Head of caudate nucleus (tissue), 42 donors: ENCODE measurements around the gene COL15A1.

Experiments
- DNase-seq, 42 donors: peaks; one replicate each; pipeline versions ENCODE4 v3.0.0 to v3.0.0-alpha.2; 2020 to 2021; ENCODE audit warnings: mixed read lengths in 7 of 42
- intact Hi-C: fragments of 100-400 bp; cut with DNase I; formaldehyde crosslinking; loops from one replicate; pipeline ENCODE4 v1.15.0; 2022

The COL15A1 gene

DNA sequence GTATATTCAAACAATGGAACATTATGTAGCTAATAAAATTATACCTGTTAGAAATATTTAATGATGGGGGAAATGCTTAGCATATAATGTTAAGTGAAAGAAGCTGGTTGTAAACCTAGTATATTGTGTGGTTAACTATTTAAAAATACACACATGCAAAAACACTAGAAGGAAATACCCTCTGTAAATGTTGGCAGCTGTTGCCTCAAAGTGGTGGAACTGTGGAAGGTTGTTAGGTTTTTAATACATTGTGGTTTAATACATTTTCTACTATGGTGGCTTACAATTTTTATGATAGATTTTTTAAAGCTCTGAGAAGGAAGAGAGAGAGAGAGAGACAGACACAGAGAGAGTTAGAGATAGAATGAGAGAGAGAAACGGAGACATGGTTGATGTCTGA, 74.9 kb downstream of the COL15A1 start:
- intact Hi-C loops, result no loop called here
- DNase-seq, result no peak

DNA sequence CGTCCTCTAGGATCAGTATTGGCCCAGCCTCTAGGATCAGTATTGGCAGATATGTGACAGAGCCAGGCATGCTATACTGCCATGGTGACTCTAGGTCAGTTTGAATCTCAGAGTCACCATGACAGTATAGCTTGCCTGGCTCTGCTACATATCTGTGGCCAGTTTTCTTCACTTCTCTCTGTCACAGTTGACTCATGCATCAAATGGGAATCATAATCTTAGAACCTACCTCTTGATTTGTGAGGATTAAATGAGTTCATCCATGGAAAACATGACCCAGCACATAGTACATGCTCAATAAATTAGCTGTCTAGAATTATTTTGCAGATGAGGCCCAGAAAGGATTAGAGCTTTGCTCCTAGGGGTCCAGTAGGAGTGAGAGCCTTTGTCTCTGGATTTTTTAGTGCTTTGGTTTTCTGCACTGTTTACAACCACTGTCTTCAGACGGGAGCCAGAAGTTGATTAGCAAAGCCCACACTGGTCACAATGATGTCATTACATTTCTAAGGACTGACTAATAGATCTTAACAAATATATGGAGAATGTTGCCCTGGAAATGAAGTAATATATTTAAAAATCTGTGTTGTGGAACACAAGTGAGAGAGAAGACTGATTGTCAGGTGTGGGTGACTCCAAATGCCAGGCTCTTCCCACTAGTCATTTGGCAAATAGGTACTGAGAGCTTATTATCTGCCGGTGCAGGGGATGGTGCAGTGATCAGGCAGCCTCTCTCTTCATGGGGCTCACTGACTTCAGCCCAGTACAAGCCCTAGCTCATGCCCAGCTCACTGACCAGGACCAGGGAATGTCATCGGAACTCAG, 76.0 kb downstream of the COL15A1 start:
- intact Hi-C loops, result no loop called here
- DNase-seq, result peak in 10 of 42 donors; percentile 14 to 74 (median 42)

DNA sequence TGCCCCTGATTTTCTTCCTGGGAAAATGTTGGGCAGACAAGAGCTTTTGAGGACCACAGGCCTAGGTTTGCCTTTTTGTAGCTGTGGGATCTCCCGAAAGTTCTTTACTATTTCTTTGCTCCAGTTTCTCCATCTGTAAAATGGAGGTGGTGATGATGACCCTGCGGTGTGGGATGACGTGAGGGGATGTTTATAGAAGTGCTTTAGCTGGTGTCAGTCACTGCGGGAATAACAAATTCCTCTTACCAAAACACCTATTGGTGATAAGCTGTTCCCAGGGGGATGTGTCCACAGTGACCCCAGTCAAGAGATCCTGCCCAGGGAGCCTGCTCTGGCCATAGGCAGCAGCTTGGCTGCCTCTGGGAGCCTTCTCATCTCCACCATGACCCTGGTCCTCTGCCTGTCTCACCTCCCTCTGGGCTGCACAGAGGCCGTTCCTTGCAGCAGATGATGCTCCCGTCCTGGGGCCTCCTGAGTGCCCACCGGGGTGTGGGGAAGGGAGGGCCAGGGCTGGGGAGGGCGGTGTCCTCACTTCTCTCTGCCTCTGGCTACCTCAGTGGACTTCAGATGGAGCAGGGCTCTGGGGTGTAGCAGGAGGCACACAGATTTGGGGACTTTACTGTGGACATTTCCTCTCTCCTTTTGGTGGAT, 77.2 kb downstream of the COL15A1 start:
- DNase-seq, result no peak
- intact Hi-C loops, result no loop called here

DNA sequence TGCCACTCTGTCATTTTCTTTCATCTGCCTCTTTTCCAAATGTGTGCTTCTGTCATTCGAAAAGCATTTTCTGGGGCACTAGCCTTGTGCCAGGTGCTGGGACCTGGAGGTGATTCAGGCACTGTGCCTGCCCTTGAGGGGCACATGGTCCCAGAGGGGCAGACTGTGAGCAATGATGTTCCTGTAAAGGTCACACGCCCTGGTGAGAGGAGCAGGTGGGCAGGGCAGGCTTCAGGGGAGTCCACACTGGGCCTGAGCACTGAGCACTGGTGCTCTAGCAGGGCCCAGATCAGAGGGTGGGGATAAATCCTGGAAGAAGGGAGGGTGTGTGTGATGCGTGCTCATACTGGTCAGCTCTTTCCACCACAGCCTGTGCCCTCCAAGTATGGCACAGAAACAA, 77.8 kb downstream of the COL15A1 start:
- DNase-seq, result no peak
- intact Hi-C loops, result no loop called here

DNA sequence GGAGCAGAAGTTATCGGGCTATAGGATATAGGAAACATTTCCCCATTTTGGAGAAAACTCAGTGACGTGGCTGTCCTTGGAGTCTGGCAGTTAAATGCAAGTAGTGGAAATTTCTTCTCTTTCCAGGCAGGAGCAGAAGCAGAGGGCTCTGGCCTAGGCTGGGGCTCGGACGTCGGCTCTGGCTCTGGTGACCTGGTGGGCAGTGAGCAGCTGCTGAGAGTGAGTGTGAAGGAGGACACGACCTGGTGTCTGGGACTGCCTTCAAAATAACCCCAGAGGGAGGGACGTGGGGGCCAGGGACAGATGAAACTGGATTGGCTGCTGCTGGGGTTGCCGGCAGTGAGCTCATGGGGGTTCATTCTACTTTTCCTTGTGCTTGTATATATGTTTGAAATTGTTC, 79.5 kb downstream of the COL15A1 start:
- intact Hi-C loops, result no loop called here
- DNase-seq, result no peak

DNA sequence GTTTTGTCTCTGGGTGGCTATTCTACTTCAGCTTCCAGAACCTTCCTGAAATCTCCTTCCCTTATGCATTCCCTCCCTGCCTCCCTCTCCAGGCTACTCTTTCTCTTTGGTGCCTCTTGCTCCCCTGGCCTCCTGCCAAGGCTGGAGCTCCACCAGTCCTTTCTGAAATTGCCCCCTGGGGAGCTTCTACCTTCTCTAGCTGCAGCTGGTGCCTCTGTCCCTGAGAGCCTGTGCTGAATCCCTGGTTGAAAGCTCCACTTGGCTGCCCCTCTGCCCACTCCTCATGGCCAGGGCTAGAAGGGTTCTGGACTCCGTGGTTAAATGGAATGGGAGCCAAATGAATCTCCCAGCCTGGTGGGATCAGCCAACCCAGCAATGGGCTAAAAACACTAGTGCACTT, 80.1 kb downstream of the COL15A1 start:
- intact Hi-C loops, result no loop called here
- DNase-seq, result no peak

DNA sequence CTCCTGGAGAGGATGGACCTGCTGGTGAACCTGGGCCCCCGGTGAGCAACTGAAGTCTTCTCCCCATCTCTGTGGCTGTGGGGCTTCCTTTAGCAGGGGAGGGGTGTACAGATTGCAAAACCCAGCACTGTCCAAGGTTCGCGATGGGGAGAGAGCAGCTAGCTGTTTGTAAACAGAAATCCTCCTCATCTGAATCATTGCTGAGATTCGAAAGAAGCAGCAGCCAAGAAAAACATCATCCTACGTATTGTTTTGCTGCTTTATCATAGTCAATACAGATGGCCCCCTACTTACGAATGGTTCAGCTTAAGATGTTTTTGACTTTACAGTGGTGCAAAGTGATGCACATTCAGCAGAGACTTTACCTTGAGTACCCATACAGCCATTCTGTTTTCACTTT, 81.3 kb downstream of the COL15A1 start:
- DNase-seq, result no peak
- intact Hi-C loops, result no loop called here

DNA sequence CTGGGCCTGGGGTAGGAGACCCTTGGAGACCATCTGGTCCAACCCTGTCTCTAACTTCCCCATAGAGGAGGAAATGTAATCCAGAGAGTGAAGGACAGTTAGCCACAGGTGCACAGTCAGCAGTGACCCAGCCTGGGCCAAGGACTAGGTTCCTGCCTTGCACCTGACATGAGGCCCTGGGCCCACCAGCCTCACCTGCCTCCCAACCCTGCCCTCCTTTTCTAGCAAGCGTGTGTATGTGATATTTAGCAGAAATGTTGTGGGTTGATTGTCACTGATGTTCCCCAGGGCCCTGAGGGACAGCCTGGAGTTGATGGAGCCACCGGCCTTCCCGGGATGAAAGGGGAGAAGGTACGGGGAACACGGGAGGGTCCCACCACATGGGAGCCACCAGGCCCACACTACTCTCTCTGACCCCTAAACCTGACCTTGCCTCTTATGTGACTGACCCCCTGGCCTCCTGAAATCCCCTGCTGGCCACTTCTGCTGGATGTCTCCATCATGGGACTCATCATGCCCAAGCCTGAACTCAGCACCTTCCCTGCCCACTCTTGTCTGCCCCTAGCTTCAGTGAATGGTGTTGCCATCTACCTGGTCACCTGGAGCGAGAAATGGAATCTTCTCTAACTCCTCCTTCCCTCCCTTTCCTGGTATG, 82.0 kb downstream of the COL15A1 start:
- DNase-seq, result no peak
- intact Hi-C loops, result no loop called here

DNA sequence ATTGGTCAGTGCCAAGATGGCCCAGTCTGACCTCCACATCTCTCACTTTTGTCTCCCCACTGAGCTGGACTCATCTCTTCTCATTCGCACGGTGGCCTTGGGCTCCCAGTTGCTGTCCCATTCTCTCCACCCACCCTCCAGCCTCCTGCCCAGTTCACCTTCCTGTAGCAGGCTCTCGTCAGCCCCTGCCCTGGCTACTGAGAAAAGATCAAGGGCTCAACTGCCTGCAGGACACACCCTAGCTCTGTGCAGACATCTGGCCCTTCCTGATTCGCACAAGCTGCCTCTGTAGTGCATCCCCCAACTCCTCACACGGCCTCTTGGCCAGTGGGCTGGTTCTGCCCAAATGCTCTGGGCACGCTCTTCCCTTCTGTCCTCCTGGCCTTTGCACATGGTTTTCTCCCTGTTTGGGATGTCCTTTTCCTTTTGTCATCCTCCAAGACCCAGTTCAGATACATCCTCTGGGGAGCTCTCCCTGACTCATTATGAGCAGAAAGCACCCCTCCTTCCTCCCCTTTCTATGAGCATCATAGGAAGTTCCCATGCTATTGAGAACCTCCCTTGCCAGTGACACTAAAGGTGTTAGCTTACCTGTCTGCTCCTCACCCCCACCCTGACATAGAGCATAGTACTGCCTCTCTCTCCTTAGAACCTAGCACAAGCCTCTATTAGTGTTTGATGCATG, 82.7 kb downstream of the COL15A1 start:
- no peak for DNase-seq
- intact Hi-C loops, result no loop called here

DNA sequence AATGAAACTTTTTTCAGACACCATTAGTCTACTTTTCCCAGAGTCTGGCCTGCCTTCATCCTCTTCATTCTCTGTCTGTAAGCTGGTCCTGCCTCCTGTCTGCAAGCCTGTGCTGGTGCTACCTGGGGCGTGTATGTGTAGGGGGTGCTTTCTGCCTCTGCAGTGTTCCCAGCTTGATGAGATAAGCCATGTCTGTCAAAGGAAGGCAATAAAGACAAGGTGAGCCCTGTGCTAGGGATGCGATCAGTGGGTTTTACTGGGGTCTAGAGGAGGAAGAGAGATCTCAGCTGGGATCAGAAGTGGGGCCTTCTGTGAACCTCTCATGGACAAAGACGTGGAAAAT, 83.2 kb downstream of the COL15A1 start:
- intact Hi-C loops, result no loop called here
- DNase-seq, result peak in 26 of 42 donors; percentile 7 to 72 (median 36)

DNA sequence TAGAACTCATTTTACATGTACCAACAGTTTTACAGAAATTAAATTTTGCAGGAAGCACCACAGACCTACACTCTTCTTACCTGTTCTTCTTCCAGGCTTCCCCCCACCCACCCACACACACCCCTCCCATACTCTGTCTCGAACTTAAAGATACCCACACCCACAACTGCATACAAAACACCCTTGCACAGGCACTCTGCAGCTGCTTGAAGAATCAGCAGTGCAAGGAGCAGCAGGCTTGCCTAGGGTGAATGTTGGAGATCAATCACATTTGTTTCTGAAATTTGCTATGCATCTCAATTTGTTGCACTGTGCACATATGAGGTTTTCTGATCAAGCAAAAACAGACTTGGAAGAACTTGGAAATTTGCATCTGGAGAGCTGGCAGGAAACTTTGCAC, 83.7 kb downstream of the COL15A1 start:
- intact Hi-C loops, result no loop called here
- peak in 32 of 42 donors; percentile 12 to 87 (median 54) for DNase-seq

DNA sequence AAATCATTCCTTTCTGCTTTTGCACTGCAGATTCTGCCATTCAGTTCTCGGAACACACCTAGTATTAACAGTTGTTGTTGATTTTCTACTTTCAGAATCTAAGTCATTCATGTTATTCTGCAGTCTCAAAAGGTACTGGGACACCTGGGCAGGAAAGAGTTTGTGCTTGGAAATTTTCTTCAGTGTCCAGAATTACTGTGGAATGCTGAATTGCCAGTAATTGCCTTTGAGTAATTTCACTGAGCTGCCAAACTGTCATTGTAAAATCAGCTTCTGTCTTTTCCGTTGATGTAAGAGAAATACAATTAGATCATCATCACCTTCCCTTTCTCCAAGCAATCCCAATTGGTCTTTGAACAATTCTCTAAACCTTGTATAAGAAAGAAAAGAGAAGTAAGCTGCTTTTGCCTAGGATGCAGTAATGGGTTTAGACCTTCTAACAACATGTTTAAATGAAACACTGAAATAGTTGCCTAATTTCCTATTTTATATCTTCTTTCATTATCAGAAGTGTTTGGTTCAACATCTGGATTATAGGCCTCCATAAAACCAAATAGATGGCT, 85.5 kb downstream of the COL15A1 start:
- no peak for DNase-seq
- intact Hi-C loops, result no loop called here

DNA sequence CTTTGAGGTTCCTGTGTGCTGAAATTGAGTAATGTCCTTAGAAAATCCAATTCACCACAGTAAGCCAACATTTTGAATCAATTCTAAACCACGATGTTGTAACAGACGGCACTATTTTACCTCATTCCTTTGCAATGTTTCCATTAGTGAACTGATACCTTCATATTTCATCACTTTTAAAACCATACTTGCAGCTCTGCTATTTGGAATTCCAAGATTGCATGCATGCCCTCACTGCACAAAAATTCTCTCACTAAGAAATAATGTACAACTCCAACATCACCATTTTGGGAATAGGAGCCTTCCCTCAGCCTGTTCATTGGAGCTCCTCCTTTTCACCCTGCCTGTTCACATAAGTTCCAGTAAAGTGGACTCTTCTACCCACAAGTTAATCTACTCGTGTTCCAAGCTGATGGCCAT, 86.4 kb downstream of the COL15A1 start:
- intact Hi-C loops, result no loop called here
- no peak for DNase-seq

DNA sequence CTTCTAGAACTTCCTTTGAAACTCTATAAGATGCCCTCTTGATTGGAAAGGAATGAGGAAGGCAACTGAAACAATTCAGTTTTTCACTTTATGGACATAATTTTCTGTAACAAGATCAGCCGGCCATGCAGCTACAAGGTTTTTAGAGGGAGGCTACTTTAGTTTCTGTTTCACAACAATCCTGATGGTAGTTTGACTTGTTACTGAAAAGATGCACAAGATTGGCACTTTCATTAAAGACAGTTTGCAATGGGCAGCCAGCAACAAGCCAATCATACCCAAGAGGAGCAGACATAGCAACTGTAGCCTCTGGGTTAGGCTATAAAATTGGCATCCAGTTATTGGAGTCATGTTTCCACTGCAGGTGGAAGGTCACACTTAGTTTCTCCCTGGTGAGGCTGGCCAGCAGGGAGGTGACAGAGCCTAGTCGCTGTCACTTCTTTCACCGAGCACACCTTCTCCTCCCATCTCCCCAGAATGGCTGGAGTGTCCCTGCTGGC, 87.0 kb downstream of the COL15A1 start:
- intact Hi-C loops, result no loop called here
- DNase-seq, result no peak

DNA sequence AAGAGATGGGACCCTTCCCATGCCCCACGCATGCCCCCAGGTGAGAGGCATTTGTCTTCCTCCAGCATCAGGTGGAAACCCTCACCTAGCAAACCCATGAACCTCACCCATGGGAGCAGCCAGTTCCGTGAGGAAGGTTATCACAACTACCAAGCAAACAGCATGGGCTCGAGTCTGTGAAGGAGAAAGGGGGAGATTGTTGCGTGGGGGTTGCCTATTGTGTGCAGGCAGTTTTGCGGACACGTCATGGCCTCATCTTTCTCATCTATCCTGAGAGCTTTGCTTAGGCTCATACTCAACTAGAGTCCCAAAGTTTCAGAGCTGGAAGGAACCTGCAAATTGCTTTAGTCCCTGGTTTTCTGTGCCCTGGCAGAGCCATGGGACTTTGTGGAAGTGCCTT, 87.6 kb downstream of the COL15A1 start:
- intact Hi-C loops, result no loop called here
- no peak for DNase-seq

DNA sequence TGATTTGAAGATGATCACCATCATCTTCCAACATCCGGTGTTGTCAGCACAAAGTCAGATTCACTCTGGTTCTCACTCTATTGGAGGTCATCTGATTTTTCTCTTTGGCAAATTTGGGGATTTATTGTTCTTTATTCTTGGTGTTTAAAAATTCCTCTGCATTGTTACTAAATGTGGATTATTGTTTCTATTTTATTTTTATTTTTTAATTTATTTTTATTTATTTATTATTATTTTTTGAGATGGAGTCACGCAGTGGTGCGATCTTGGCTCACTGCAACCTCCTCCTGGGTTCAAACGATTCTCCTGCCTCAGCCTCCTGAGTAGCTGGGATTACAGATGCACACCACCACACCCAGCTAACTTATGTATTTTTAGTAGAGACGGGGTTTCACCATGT, 88.3 kb downstream of the COL15A1 start:
- DNase-seq, result no peak
- intact Hi-C loops, result no loop called here

DNA sequence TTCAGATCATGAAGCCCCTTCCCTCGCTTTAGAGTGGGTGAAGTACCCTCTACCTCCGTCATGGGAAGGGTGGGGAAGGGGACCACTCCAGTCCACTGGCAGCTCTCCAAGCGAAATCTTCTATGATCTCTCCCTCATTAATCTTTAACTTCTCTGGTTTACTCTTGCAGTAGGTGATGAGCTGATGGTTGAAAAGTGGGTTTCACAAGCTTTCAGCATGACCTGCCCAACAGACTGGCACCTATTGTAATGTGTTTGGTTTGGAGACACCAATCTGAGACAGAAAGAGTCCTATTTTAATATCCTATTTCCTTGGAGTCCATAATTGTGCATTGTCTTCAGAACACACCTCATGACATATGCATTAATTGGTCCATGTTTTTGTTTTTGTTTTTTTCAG, 90.4 kb downstream of the COL15A1 start:
- intact Hi-C loops, result no loop called here
- DNase-seq, result no peak

DNA sequence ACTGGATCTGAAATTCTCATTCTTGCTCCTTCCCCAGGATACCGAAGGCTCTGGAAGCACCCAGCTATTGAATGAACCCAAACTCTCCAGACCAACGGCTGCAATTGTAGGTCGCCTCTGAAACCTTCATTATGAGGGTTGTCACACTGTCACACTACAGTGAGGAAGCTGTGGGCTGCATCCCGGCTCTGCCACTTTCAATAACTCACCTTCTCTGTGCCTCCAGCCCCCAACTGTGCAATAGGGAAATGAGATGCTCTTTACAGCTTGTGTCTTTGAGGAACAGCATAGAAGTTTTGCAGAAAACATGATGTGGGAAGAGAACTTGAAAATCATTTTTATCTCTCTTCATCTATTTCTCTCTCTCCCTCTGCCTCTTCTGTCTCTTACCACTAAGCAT, 91.6 kb downstream of the COL15A1 start:
- DNase-seq, result peak in 1 of 42 donors; percentile 30
- intact Hi-C loops, result no loop called here

DNA sequence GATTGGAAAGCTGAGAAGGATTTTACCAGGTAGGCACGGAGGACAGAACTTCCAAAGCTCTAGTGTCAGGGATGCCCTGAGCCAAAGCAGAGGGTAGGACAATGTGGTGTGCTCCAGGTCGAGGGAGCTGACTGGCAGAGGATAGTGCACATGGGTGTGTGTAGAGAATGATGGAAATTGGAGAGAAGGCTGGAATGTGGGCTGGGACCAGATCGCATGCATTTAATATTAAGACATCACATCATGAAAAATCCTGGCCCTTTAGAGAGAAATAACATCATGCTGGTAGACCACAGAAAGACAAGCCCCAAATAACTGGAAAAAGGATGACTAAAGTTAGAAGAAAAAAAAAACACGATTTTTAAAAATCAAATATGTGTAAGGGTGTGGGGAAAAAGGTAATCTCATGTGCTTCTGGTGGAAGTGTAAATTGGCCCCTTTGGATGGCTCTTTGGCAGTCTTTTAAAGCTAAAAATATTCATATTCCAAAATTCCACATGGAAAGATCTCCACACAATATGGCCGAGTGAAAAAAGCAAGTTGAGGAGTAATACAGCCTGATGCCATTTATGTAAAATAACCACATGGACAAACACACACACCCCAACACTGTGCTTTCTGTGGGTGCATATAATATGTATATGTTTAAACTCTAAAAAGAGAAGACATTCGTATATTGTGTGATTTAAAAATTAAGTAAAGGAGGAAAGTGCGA, 94.2 kb downstream of the COL15A1 start:
- no peak for DNase-seq
- intact Hi-C loops, result no loop called here
